H1 (cell line): Measurements from ENCODE around the gene ANKDD1A. TPM values are rescaled to one million over a fixed set of nuclear protein-coding genes. Genes with fewer than 3 reads are reported as not detected.

Source experiments
- CHD1 ChIP-seq: IDR thresholded peaks from 2 replicates; pipeline ENCODE4 v1.6.1; 2012; ENCODE audit warnings: low read depth, low read length, improper control_type of control experiment
- CHD7 ChIP-seq: fragments of 300-600 bp; sonication (generic); IDR thresholded peaks from 2 replicates; pipeline ENCODE4 v1.7.1; 2012; ENCODE audit warnings: low read length, moderate library complexity, mild to moderate bottlenecking, inconsistent platforms; ENCODE audit not compliant: insufficient replicate concordance
- KDM1A ChIP-seq: fragments of 200-600, 300-600 bp; sonication (generic); IDR thresholded peaks from 2 replicates; pipeline ENCODE4 v1.7.1; 2016; ENCODE audit warnings: mild to moderate bottlenecking, low read length, borderline replicate concordance
- POU5F1 ChIP-seq: IDR thresholded peaks from 2 replicates; pipeline ENCODE4 v1.6.1; 2011; ENCODE audit warnings: low read depth, mild to moderate bottlenecking, low read length, moderate library complexity
- TAF7 ChIP-seq: optimal IDR thresholded peaks from 2 replicates; pipeline ENCODE3; 2011; ENCODE audit warnings: low read depth, mild to moderate bottlenecking, inconsistent platforms, low read length, moderate library complexity, borderline replicate concordance
- polyA plus RNA-seq, 7 experiments: library from polyadenylated mRNA; depleted of rRNA in 3 of 7; stranded (reverse) in 5 of 7; unstranded in 2 of 7; fragments of >200 nt in 5 of 7; fragments of 200-250 nt in 2 of 7; gene quantifications; 1 replicate in 5 of 7; 2 replicates in 1 of 7; 4 replicates in 1 of 7; pipeline versions ENCODE4 v1.2.1 to v1.2.3, GENCODE V29; 2011 to 2013; ENCODE audit warnings: missing spikeins in 2 of 7, mixed read lengths in 2 of 7
- total RNA-seq: library from RNA; stranded (reverse); fragmentation: NEBNext Ultra II Directional; extraction: Animal tissue kit (Norgen Biotek cat#: 25700); gene quantifications from 2 replicates; pipeline ENCODE4 v1.2.1, GENCODE V29; 2021

Gene ANKDD1A
- total and polyA plus RNA-seq, 2 of the 8 experiments (the other 6 are each of a cell fraction or from before 2014, with no cell fraction given): 4.1 to 5.0 TPM

- no peak for TF ChIP-seq TAF7
- no peak for TF ChIP-seq CHD7
- TF ChIP-seq CHD1: no peak
- TF ChIP-seq KDM1A: no peak
- no peak for TF ChIP-seq POU5F1
Measured at GRCh38 chr15:64864068-64864467, 47.6 kb upstream of the ANKDD1A start (continued).
